Caco-2 (cell line): ENCODE results near the gene IDUA. TPM values are rescaled to one million over a fixed set of nuclear protein-coding genes. Genes with fewer than 3 reads are reported as not detected.

ENCODE experiments used
- BruUV-seq: library from RNA; stranded (reverse); fragments of 400-500 nt; replicated peaks from 2 replicates; lab custom pipeline; 2021; lab: Mats Ljungman, UMichigan
- CTCF ChIA-PET: fragments of 300-600 bp; sonication (Branson Sonifier 250); formaldehyde crosslinking; loops from one replicate; lab custom pipeline; 2022; ENCODE audit warnings: antibody characterized with exemption; lab: Charles Lee
- POLR2A ChIA-PET: fragments of 300-600 bp; sonication (Branson Sonifier 250); formaldehyde crosslinking; loops from one replicate; lab custom pipeline; 2022; ENCODE audit warnings: antibody characterized with exemption; lab: Charles Lee
- DNase-seq, 2 experiments: peaks; one replicate each; pipeline versions ENCODE4 v3.0.0 to v3.0.0-alpha.2; 2020 to 2022
- H3K27me3 ChIP-seq: replicated peaks from 2 replicates; pipeline ENCODE4 v1.6.0; 2011; ENCODE audit warnings: low read length; ENCODE audit not compliant: control insufficient read depth, insufficient read depth
- H3K36me3 ChIP-seq: 2 replicates; pipeline ENCODE4 v1.5.1; 2011; ENCODE audit warnings: low read length; ENCODE audit not compliant: control insufficient read depth, insufficient read depth
- H3K4me1 ChIP-seq: fragments of 250-450 bp; sonication (Bioruptor Pico); 2 replicates; pipeline ENCODE4 v1.5.1; 2020; ENCODE audit warnings: mild to moderate bottlenecking
- H3K4me3 ChIP-seq: 2 replicates; pipeline ENCODE4 v1.5.1; 2011; ENCODE audit warnings: low read depth, mild to moderate bottlenecking, control low read depth, low read length
- H3K9me3 ChIP-seq: fragments of 250-450 bp; sonication (Bioruptor Pico); 2 replicates; pipeline ENCODE4 v1.5.1; 2020; ENCODE audit warnings: mild to moderate bottlenecking, moderate library complexity
- H3K27ac Mint-ChIP-seq: one replicate; pipeline ENCODE4 v1.8.0; 2022; ENCODE audit warnings: mixed read lengths; ENCODE audit not compliant: unreplicated experiment
- H3K27me3 Mint-ChIP-seq: one replicate; pipeline ENCODE4 v1.8.0; 2022; ENCODE audit warnings: mixed read lengths; ENCODE audit not compliant: insufficient read depth, unreplicated experiment
- H3K36me3 Mint-ChIP-seq: one replicate; pipeline ENCODE4 v1.8.0; 2022; ENCODE audit warnings: mild to moderate bottlenecking, mixed read lengths; ENCODE audit not compliant: insufficient read depth, unreplicated experiment
- H3K4me1 Mint-ChIP-seq: one replicate; pipeline ENCODE4 v1.8.0; 2022; ENCODE audit warnings: low read depth, mixed read lengths; ENCODE audit not compliant: unreplicated experiment
- H3K4me3 Mint-ChIP-seq: one replicate; pipeline ENCODE4 v1.8.0; 2022; ENCODE audit warnings: mild to moderate bottlenecking, moderate library complexity, mixed read lengths; ENCODE audit not compliant: unreplicated experiment
- H3K9me3 Mint-ChIP-seq: one replicate; pipeline ENCODE4 v1.8.0; 2022; ENCODE audit warnings: mixed read lengths; ENCODE audit not compliant: unreplicated experiment
- intact Hi-C: fragments of 100-400 bp; cut with micrococcal nuclease; formaldehyde crosslinking; loops from one replicate; pipeline ENCODE4 v1.10.0; 2022; ENCODE audit not compliant: unreplicated experiment
- total RNA-seq: library from RNA; stranded (reverse); gene quantifications from 2 replicates; pipeline ENCODE4 v1.2.3, GENCODE V29; 2022
- TF ChIP-seq, protein P1 (sequence below), 2 experiments: fragments of 200-600 bp in 1 of 2; IDR thresholded peaks; 1 replicate in 1 of 2; 2 replicates in 1 of 2; pipeline versions ENCODE4 v1.5.1 to v1.8.0; 2011 to 2022; ENCODE audit warnings: antibody characterized with exemption in 1 of 2, control low read depth in 1 of 2, inconsistent platforms in 1 of 2, low read depth in 1 of 2, low read length in 1 of 2, mild to moderate bottlenecking in 1 of 2, moderate library complexity in 1 of 2; ENCODE audit not compliant: insufficient read depth in 1 of 2, severe bottlenecking in 1 of 2, unreplicated experiment in 1 of 2

IDUA gene
- total RNA-seq, 1 experiment from 2014 or later: 26.9 TPM

DNA sequence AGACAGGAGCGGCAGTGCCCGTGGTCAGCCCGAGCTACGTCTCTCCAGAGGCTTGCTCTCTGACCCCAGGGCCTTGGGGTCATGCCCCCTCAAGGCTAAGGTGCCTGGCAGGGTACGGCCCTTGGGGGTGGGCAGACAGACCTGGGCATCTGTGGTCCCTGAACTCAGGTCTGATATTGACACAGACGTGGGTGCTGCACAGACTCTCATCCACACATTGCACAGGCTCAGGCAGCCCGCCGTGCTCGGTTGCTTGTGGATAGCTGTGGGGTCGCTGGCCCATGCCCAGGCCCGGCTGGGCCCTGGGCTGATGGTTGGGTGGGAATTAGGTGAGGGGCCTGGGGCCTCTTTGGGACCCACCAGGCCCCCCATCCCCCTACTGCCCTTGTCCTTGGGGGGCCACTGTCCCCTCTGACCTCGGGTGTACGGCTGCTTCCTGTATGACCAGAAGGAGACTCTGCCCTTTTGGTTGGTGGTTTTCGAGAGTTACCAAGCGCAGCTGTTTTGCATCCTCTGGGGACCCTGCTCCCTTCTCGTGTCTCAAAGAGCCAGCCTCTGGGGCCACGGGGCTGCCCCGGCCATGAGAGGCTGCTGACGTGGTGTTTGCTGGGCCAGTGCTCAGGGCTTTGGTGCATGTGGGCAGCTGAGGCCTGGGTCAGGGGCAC, 34.7 kb downstream of the IDUA start:
- no peak for DNase-seq
- POLR2A ChIA-PET: no interaction called here

DNA sequence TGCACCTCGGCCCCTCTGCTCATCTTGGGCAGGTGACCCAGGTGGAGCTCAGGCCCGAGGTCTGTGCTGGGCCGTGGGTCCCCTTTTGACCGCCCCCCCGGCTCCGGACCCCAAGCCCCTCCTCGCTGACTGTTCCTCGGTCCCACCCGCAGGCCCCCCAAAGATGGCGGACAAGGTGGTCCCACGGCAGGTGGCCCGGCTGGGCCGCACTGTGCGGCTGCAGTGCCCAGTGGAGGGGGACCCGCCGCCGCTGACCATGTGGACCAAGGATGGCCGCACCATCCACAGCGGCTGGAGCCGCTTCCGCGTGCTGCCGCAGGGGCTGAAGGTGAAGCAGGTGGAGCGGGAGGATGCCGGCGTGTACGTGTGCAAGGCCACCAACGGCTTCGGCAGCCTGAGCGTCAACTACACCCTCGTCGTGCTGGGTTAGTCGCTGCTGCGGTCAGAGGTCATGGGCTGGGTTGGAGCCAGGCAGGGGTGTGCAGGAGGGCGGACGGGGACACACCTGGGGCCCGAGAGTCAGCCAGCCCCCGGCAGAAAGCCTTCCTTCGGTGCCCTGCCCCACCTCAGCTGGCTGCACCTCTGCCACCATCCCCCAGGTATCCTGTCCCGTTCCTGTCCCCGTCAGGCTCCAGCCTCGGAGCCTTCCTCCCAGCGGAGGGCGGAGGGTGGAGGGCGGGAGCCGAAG, 35.4 kb downstream of the IDUA start:
- ChIA-PET CTCF (no interaction called here), POLR2A (no interaction called here)
- TF ChIP-seq, protein P1, sequence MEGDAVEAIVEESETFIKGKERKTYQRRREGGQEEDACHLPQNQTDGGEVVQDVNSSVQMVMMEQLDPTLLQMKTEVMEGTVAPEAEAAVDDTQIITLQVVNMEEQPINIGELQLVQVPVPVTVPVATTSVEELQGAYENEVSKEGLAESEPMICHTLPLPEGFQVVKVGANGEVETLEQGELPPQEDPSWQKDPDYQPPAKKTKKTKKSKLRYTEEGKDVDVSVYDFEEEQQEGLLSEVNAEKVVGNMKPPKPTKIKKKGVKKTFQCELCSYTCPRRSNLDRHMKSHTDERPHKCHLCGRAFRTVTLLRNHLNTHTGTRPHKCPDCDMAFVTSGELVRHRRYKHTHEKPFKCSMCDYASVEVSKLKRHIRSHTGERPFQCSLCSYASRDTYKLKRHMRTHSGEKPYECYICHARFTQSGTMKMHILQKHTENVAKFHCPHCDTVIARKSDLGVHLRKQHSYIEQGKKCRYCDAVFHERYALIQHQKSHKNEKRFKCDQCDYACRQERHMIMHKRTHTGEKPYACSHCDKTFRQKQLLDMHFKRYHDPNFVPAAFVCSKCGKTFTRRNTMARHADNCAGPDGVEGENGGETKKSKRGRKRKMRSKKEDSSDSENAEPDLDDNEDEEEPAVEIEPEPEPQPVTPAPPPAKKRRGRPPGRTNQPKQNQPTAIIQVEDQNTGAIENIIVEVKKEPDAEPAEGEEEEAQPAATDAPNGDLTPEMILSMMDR (IDR thresholded peaks at IDR 0.05; ENCODE audit: insufficient read depth in 1 of 2, low read depth in 1 of 2, low read length in 1 of 2, severe bottlenecking in 1 of 2, unreplicated experiment in 1 of 2): no peak
- DNase-seq: no peak
- no peaks in the 10 kb centered on the region for H3K27me3 Mint-ChIP-seq
- H3K4me1 Mint-ChIP-seq: no peaks in the 10 kb centered on the region
- H3K4me3 ChIP-seq: no peak overlapping the region
- no peaks in the 10 kb centered on the region for H3K36me3 ChIP-seq
- H3K4me1 ChIP-seq: no peaks in the 10 kb centered on the region
- no peaks in the 10 kb centered on the region for H3K27me3 ChIP-seq
- no peaks in the 10 kb centered on the region for H3K9me3 Mint-ChIP-seq
- H3K4me3 Mint-ChIP-seq: no peak overlapping the region
- BruUV-seq: no TSS peak
- intact Hi-C loops: no loop called here
- H3K36me3 Mint-ChIP-seq: peaks cover 17% of the 10 kb centered on the region
- no peaks in the 10 kb centered on the region for H3K9me3 ChIP-seq
- no peak overlapping the region for H3K27ac Mint-ChIP-seq

More for the DNA sequence above, 34.7 kb downstream of the IDUA start:
- H3K27me3 Mint-ChIP-seq: no peaks in the 10 kb centered on the region
- CTCF ChIA-PET: no interaction called here
- H3K36me3 Mint-ChIP-seq: peaks cover 17% of the 10 kb centered on the region
- TF ChIP-seq, protein P1 (IDR thresholded peaks at IDR 0.05; ENCODE audit: insufficient read depth in 1 of 2, low read depth in 1 of 2, low read length in 1 of 2, severe bottlenecking in 1 of 2, unreplicated experiment in 1 of 2): no peak
- H3K9me3 ChIP-seq: no peaks in the 10 kb centered on the region
- no peaks in the 10 kb centered on the region for H3K27me3 ChIP-seq
- no peaks in the 10 kb centered on the region for H3K9me3 Mint-ChIP-seq
- no peak overlapping the region for H3K4me3 ChIP-seq
- H3K4me1 ChIP-seq: no peaks in the 10 kb centered on the region
- H3K27ac Mint-ChIP-seq: no peak overlapping the region
- intact Hi-C loops: no loop called here
- BruUV-seq: no TSS peak
- no peaks in the 10 kb centered on the region for H3K36me3 ChIP-seq
- no peaks in the 10 kb centered on the region for H3K4me1 Mint-ChIP-seq
- no peak overlapping the region for H3K4me3 Mint-ChIP-seq

DNA sequence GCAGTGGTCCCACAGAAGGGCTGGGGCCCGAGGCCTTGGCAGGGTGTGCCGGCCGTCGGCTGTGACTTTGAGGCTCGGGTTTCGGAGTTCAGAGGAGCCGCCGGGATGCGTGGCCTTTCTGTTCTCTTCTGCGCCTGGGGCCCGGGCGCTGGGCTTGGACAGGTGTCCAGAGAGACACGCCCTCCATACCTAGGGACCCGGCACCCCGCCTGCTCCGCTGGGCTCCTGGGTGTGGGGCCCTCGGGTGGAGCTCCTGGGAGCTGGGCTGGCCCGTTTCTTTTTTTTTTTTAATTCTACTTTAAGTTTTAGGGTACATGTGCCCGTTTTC, 35.9 kb downstream of the IDUA start:
- Mint-ChIP-seq H3K4me3 (no peak overlapping the region), H3K9me3 (no peaks in the 10 kb centered on the region), H3K27ac (no peak overlapping the region), H3K4me1 (no peaks in the 10 kb centered on the region), H3K36me3 (peaks cover 17% of the 10 kb centered on the region), H3K27me3 (no peaks in the 10 kb centered on the region)
- TF ChIP-seq, protein P1 (IDR thresholded peaks at IDR 0.05; ENCODE audit: insufficient read depth in 1 of 2, low read depth in 1 of 2, low read length in 1 of 2, severe bottlenecking in 1 of 2, unreplicated experiment in 1 of 2): no peak
- no TSS peak for BruUV-seq
- CTCF ChIA-PET: no interaction called here
- POLR2A ChIA-PET: no interaction called here
- Histone ChIP-seq H3K4me3 (no peak overlapping the region), H3K9me3 (no peaks in the 10 kb centered on the region), H3K4me1 (no peaks in the 10 kb centered on the region), H3K36me3 (no peaks in the 10 kb centered on the region), H3K27me3 (no peaks in the 10 kb centered on the region)
- intact Hi-C loops: no loop called here
- DNase-seq: peak in 1 of 2 experiments; percentile 59
